DOHH2 (cell line): Measurements from ENCODE around the gene SECISBP2.

Experiments used
- CTCF ChIP-seq: fragments of 200-600 bp; sonication (generic); IDR thresholded peaks from one replicate; pipeline ENCODE4 v1.5.1; 2014; ENCODE audit warnings: antibody characterized with exemption, mild to moderate bottlenecking, low read depth, low read length; ENCODE audit not compliant: poor library complexity, severe bottlenecking
- EZH2phosphoT487 ChIP-seq: fragments of 200-600 bp; sonication (generic); IDR thresholded peaks from 2 replicates; pipeline ENCODE4 v1.6.1; 2017; ENCODE audit warnings: borderline replicate concordance, mild to moderate bottlenecking, antibody characterized with exemption, low read length, moderate library complexity, mixed read lengths

- TF ChIP-seq CTCF = no peak
- TF ChIP-seq EZH2phosphoT487 = no peak
Observed at GRCh38 chr9:89353989-89354388, 35.7 kb downstream of the SECISBP2 start.
